Ectodermal cell (in vitro differentiated cells): Measurements from ENCODE around the gene MAP4K5.

ENCODE experiments used
- H3K27ac ChIP-seq: 2 replicates; pipeline ENCODE4 v1.7.0; 2013; ENCODE audit warnings: mild to moderate bottlenecking, low read depth, low read length; ENCODE audit not compliant: insufficient read depth, poor library complexity, severe bottlenecking
- H3K27me3 ChIP-seq: 2 replicates; pipeline ENCODE4 v1.7.0; 2013; ENCODE audit warnings: mild to moderate bottlenecking, low read length; ENCODE audit not compliant: insufficient read depth, control insufficient read depth, poor library complexity, severe bottlenecking
- H3K36me3 ChIP-seq: one replicate; pipeline ENCODE4 v1.7.0; 2013; ENCODE audit warnings: low read length; ENCODE audit not compliant: control insufficient read depth, insufficient read depth
- H3K4me1 ChIP-seq: one replicate; pipeline ENCODE4 v1.7.0; 2013; ENCODE audit warnings: low read length; ENCODE audit not compliant: control insufficient read depth, insufficient read depth
- H3K4me3 ChIP-seq: 2 replicates; pipeline ENCODE4 v1.7.0; 2013; ENCODE audit warnings: low read depth, low read length, control low read depth; ENCODE audit not compliant: insufficient read depth
- H3K9me3 ChIP-seq: 2 replicates; pipeline ENCODE4 v1.7.0; 2013; ENCODE audit warnings: mild to moderate bottlenecking, low read length, moderate library complexity; ENCODE audit not compliant: control insufficient read depth
- WGBS, 2 experiments: methylation state at CpG; one replicate each; pipeline ENCODE4 v1.1.7; 2013; ENCODE audit warnings: missing lambda C conversion rate in 2 of 2; 5-methylcytosine and 5-hydroxymethylcytosine counted together

The MAP4K5 gene

DNA sequence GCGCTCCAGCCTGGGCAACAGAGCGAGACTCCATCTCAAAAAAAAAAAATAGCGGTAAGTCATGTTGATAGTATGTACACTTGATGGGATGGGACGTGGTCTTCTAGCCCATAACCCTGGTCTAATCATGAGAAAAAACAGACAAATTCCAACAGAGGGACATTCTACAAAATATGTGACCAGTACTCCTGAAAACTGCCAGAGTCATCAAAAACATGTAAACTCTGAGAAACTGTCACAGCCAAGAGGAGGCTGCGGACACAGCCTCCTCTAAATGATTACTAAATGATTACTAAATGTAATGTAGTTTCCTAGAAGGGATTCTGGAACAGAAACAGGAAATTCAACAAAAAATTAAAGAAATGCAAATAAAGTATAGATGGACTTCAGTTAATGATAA, 156.6 kb downstream of the MAP4K5 start:
- Histone ChIP-seq H3K4me1 (peaks cover 9% of the 10 kb centered on the region), H3K9me3 (no peaks in the 10 kb centered on the region)

DNA sequence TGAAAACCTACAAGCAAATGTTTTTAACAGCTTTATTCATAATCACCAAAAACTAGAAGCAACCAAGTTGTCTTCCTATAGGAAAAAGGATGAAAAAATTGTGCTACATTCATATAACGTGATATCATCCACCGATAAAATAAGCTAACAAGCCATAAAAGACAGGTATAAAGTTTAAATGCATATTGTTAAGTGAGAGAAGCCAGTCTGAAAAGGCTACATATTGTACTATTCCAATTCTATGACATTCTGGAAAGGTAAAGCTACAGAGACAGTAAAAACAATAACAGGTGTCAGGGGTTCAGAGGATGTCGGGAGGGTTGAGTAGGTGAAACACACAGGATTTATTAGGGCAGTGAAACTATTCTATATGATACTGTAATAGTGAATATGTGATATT, 158.4 kb downstream of the MAP4K5 start:
- H3K4me1 ChIP-seq = peaks cover 9% of the 10 kb centered on the region
- H3K36me3 ChIP-seq = no peaks in the 10 kb centered on the region
- no peak overlapping the region for H3K27ac ChIP-seq
- H3K4me3 ChIP-seq = no peak overlapping the region
- H3K9me3 ChIP-seq = no peaks in the 10 kb centered on the region
- no peaks in the 10 kb centered on the region for H3K27me3 ChIP-seq
- 92 to 98% methylated on average over 2 to 3 of the region's 3 CpGs for WGBS, 2 experiments

More for the DNA sequence above, 156.6 kb downstream of the MAP4K5 start:
- Histone ChIP-seq H3K27ac (no peak overlapping the region), H3K27me3 (no peaks in the 10 kb centered on the region), H3K4me3 (no peak overlapping the region), H3K36me3 (no peaks in the 10 kb centered on the region)
- 86 to 94% methylated on average over 5 of the region's 5 CpGs for WGBS, 2 experiments

DNA sequence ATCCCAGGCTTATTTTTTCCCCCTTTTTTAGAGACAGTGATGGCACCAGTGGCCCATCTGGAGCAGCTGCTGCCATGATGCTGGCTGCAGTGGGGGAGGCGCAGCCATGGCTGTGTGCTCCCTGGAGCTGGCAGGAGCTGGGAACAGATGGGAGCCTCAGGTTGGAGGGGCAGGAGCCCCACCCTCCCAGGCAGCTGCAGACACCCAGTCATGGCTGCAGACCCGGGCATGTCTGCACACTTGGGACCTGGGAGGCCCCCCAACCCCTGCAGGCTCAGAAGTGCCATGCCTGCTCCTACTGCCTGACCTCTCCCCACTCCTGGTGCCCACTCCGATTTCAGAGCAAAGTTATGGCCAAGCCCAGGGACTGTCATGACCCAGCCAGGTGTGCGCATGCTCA, 160.8 kb downstream of the MAP4K5 start:
- H3K36me3 ChIP-seq = no peaks in the 10 kb centered on the region
- H3K4me3 ChIP-seq = no peak overlapping the region
- H3K27ac ChIP-seq = no peak overlapping the region
- H3K27me3 ChIP-seq = no peaks in the 10 kb centered on the region
- 92 to 95% methylated on average over 4 of the region's 4 CpGs for WGBS, 2 experiments
- no peaks in the 10 kb centered on the region for H3K9me3 ChIP-seq
- no peaks in the 10 kb centered on the region for H3K4me1 ChIP-seq
